ENCODE results near the gene SOCS1. TPM values are rescaled to one million over a fixed set of nuclear protein-coding genes. Genes with fewer than 3 reads are reported as not detected.

Gene SOCS1
- total and polyA plus RNA-seq, 2 of the 8 experiments (the other 6 are each of a cell fraction or from before 2014, with no cell fraction given), result 21.0 to 48.9 TPM

GRCh38 chr16:11252482-11252931, 3.5 kb downstream of the SOCS1 start:
- TF ChIP-seq E2F6 (IDR thresholded peaks at IDR 0.05), result no peak
- no peak for TF ChIP-seq TBP (IDR thresholded peaks at IDR 0.05; ENCODE audit: low read depth, low read length)
- TF ChIP-seq CHD1 (IDR thresholded peaks at IDR 0.05; ENCODE audit: low read depth, low read length), result no peak
- no peak for TF ChIP-seq EZH2 (IDR thresholded peaks at IDR 0.05; ENCODE audit: low read depth, low read length, severe bottlenecking)
- TF ChIP-seq HDAC6 (IDR thresholded peaks at IDR 0.05; ENCODE audit: low read depth, low read length), result no peak
- no peak for TF ChIP-seq RBBP5 (IDR thresholded peaks at IDR 0.05; ENCODE audit: borderline replicate concordance, low read depth, low read length)
- no peak for TF ChIP-seq NRF1 (IDR thresholded peaks at IDR 0.05; ENCODE audit: low read depth, low read length)
- H3K9ac ChIP-seq (replicated peaks in 1 of 4; ENCODE audit: extremely low read depth in 1 of 4, low read depth in 3 of 4, low read length in 3 of 4), result no peak overlapping the region
- H4K8ac ChIP-seq (ENCODE audit: extremely low read depth, insufficient read depth, low read length), result no peak overlapping the region
- no peak overlapping the region for H2AFZ ChIP-seq (ENCODE audit: low read length)
- H3K18ac ChIP-seq (ENCODE audit: extremely low read depth, low read length), result no peak overlapping the region
- FAIRE-seq (no peak), DNase-seq (ENCODE audit: low read depth in 1 of 2, low spot score in 2 of 2) (no peak)
- H3K27me3 ChIP-seq (replicated peaks in 1 of 4; ENCODE audit: control insufficient read depth in 3 of 4, extremely low read depth in 1 of 4, insufficient read depth in 3 of 4, low read length in 3 of 4), result no peaks in the 10 kb centered on the region; a peak in 1 of 7 replicates
- CTCF ChIA-PET (ENCODE audit: partially characterized antibody), result interaction anchor here (0.6 to 1.9 kb wide), 9 partner anchors 52 to 289 kb away, joined by 3 to 7 read pairs (median 3); no protein-coding TSS in a partner anchor
- peaks cover 11 to 22% of the 10 kb centered on the region in 2 experiments for H4K20me1 ChIP-seq (replicated peaks in 1 of 2; ENCODE audit: control insufficient read depth in 1 of 2, insufficient read depth in 2 of 2, low read length in 2 of 2)
- no peak overlapping the region for H2BK20ac ChIP-seq (ENCODE audit: low read length)
- no peak overlapping the region for H4K5ac ChIP-seq (ENCODE audit: insufficient read length, low read depth, low read length)
- H3K4me1 ChIP-seq (replicated peaks in 1 of 4; ENCODE audit: control insufficient read depth in 3 of 4, insufficient read depth in 4 of 4, low read length in 3 of 4), result peaks cover 0 to 17% (median 7%) of the 10 kb centered on the region in 4 experiments; a peak in 5 of 7 replicates
- no peak overlapping the region for H4K91ac ChIP-seq (replicated peaks; ENCODE audit: insufficient read length, low read length)
- H3K4me2 ChIP-seq (ENCODE audit: insufficient read depth in 1 of 2, low read depth in 2 of 2, low read length in 2 of 2), result peak overlapping the region; percentile 11 to 82; a peak in 2 of 4 replicates
- no peak overlapping the region for H3K56ac ChIP-seq (replicated peaks; ENCODE audit: insufficient read length, low read depth, low read length)
- no peak overlapping the region for H3K14ac ChIP-seq (ENCODE audit: insufficient read length)
- POLR2A ChIA-PET (ENCODE audit: partially characterized antibody), result interaction anchor here (1.0 to 1.7 kb wide), 16 partner anchors 12 to 281 kb away, joined by 3 to 10 read pairs (median 4); no protein-coding TSS in a partner anchor
- H3K4ac ChIP-seq (replicated peaks; ENCODE audit: insufficient read length, low read depth, low read length), result no peak overlapping the region
- no peak overlapping the region for H2BK5ac ChIP-seq (ENCODE audit: low read depth, low read length)
- H3K27ac ChIP-seq (ENCODE audit: low read depth, low read length), result no peak overlapping the region
- H2BK12ac ChIP-seq (ENCODE audit: low read depth, low read length), result no peak overlapping the region
- 0 out of 8 replicates have a peak overlapping the region, but pooled peaks of 1 of the 4 experiments have one; percentile 97 for H3K4me3 ChIP-seq (ENCODE audit: extremely low read depth in 1 of 4, insufficient read depth in 2 of 4, low read depth in 3 of 4, low read length in 4 of 4)
- H3K23me2 ChIP-seq (ENCODE audit: low read depth, low read length), result peaks cover 15% of the 10 kb centered on the region
- no peaks in the 10 kb centered on the region for H3K9me3 ChIP-seq (ENCODE audit: insufficient read depth in 2 of 2, low read depth in 1 of 2, low read length in 1 of 2)
- H3K79me1 ChIP-seq (ENCODE audit: low read depth, low read length), result peaks cover 4% of the 10 kb centered on the region
- H2AK5ac ChIP-seq (ENCODE audit: low read depth, low read length), result no peak overlapping the region
- no peak overlapping the region for H2BK120ac ChIP-seq (replicated peaks; ENCODE audit: low read depth, low read length)
- H2BK15ac ChIP-seq (ENCODE audit: low read length), result no peak overlapping the region
- peaks cover 0 to 28% of the 10 kb centered on the region in 2 experiments; a peak in 2 of 4 replicates for H3K79me2 ChIP-seq (ENCODE audit: control insufficient read depth in 1 of 2, insufficient read depth in 2 of 2, low read length in 2 of 2)
- no peak overlapping the region for H3K23ac ChIP-seq (ENCODE audit: insufficient read length)
- 89% methylated on average over 8 of the region's 8 CpGs; no CpG with 5 or more reads in 1 of the 2 experiments for WGBS, 2 experiments (ENCODE audit: extremely low coverage in 1 of 2, insufficient coverage in 1 of 2, insufficient read length in 1 of 2, insufficient replicate concordance in 2 of 2, low coverage in 1 of 2, low lambda C conversion rate in 2 of 2, missing lambda C conversion rate in 1 of 2)
- H3K36me3 ChIP-seq (ENCODE audit: control insufficient read depth in 2 of 4, insufficient read depth in 4 of 4, low read length in 3 of 4), result peaks cover 0 to 8% (median 5%) of the 10 kb centered on the region in 4 experiments; a peak in 5 of 8 replicates

All from H1 (cell line).